Measurements from ENCODE around the gene PSMC5. TPM values are rescaled to one million over a fixed set of nuclear protein-coding genes. Genes with fewer than 3 reads are reported as not detected.
A peak's percentile ranks its signal among the peaks of the same experiment; 100 is the strongest.

The PSMC5 gene
- total RNA-seq, 4 donors from 2014 or later: 63.2 to 131 (median 77.9) TPM

DNA sequence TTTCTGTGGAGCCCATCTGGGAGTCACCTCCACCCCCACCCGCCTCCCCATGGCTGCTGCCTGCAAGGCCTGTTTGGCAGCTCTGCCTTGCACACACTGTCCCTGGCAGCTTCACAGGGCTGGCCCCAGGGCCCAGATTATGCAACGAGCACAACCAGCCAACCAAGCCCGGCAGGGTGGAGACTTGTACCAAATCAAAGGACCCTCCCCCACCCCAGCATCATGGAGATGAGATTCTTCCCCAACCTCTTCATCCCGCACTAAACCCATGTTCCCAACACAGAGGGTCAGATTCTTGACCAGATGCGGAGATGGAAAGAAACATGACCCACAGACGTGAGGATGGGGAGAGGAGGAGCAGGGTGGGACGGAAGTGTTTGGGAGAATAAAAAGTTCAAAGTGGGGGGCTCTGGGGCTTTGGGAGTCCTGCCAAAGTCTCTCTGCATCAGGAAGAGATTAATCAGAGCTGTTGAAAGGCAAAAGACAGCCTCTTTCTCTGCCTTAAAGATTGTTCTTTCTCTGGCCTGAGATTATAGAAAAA is 11.5 kb downstream of the PSMC5 start:
- WGBS, 2 donors (ENCODE audit: low coverage in 1 of 2): 27 to 81% methylated on average over 3 to 7 of the region's 7 CpGs
- H3K27me3 ChIP-seq: no peaks in the 10 kb centered on the region
- in situ Hi-C loops (cut with MboI; ENCODE audit: low pct_ligation_motif_present in 1 of 4, low pct_unique_long_range_greater_than_20kb in 1 of 4, low sequenced_read_pairs in 3 of 4) (no loop called here), intact Hi-C loops (cut with DNase I; ENCODE audit: low total_unique reads) (no loop called here)
- DNase-seq: peak; percentile 82
- H3K9me3 ChIP-seq: no peaks in the 10 kb centered on the region
- no peak for TF ChIP-seq CTCF (IDR thresholded peaks at IDR 0.05)
- TF ChIP-seq POLR2AphosphoS5 (IDR thresholded peaks at IDR 0.05): peak; percentile 14 to 82 (median 78)
- TF ChIP-seq POLR2A (IDR thresholded peaks at IDR 0.05): no peak
- TF ChIP-seq EP300 (IDR thresholded peaks at IDR 0.05; ENCODE audit: low read depth): no peak
- peak overlapping the region; percentile 96 to 99 (median 97) for H3K27ac ChIP-seq
- peaks cover 0 to 20% (median 6%) of the 10 kb centered on the region in 4 donors for H3K36me3 ChIP-seq
- H3K4me1 ChIP-seq: peaks cover 29 to 63% (median 49%) of the 10 kb centered on the region in 4 donors
- peak overlapping the region in 1 of 4 donors; percentile 28 for H3K4me3 ChIP-seq

DNA sequence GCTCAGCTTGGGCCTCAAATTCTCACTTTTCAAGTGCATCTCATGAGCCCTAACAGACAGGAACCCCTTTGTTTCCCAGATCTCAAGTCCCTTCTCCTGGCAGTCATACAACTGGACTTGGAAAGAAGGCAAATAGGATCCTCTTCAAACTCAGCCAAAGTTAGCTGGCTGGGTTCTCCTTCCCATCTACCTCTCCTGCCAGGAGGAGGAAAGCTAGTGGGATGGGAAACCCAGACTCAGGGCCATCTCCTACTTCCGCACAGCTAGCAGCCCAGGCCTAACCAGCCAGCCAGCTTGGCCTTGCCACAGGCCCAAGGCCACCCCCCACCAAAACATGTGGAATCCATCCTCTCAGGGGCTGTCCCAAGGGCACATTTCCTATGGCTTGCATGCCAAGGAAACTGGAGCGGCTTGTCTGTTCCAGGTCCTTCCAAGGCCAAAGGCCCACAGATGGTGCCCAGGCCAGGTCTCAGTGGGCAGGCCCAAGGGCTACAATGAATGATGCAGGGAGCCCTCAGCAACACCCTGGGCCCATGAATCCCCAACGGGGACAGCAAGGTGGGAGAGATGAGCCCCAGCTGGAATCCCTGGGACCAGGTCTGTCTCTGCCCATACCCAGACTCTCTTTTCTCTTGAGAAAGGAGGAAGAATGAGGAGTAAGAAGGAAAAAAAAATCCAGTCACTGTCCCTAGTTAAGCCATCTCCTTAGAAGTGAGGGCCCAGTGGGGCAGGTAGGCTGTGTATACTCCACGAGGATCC is 13.5 kb downstream of the PSMC5 start:
- peak overlapping the region; percentile 76 to 99 (median 90) for H3K4me3 ChIP-seq
- in situ Hi-C loops (cut with MboI; ENCODE audit: low pct_ligation_motif_present in 1 of 4, low pct_unique_long_range_greater_than_20kb in 1 of 4, low sequenced_read_pairs in 3 of 4) (no loop called here), intact Hi-C loops (cut with DNase I; ENCODE audit: low total_unique reads) (loop anchor here (10.0 kb wide), 1 partner anchor 66 kb away; the partner anchor contains the start of genes CCDC47 and DDX42)

GRCh38 chr17:63841350-63842172 is 14.3 kb downstream of the PSMC5 start:
- in situ Hi-C loops (cut with MboI; ENCODE audit: low pct_ligation_motif_present in 1 of 4, low pct_unique_long_range_greater_than_20kb in 1 of 4, low sequenced_read_pairs in 3 of 4): no loop called here

More for the DNA sequence above, 13.5 kb downstream of the PSMC5 start:
- Histone ChIP-seq H3K4me1 (peaks cover 29 to 55% (median 49%) of the 10 kb centered on the region in 4 donors), H3K9me3 (no peaks in the 10 kb centered on the region), H3K27ac (peak overlapping the region; percentile 96 to 99 (median 97)), H3K36me3 (peaks cover 0 to 9% (median 3%) of the 10 kb centered on the region in 4 donors), H3K27me3 (no peaks in the 10 kb centered on the region)
- 0 to 31% methylated on average over 1 to 3 of the region's 4 CpGs for WGBS, 2 donors (ENCODE audit: low coverage in 1 of 2)
- no peak for DNase-seq
- TF ChIP-seq EP300 (IDR thresholded peaks at IDR 0.05; ENCODE audit: low read depth) (no peak), CTCF (IDR thresholded peaks at IDR 0.05) (no peak), POLR2AphosphoS5 (IDR thresholded peaks at IDR 0.05) (no peak), POLR2A (IDR thresholded peaks at IDR 0.05) (no peak)

More at GRCh38 chr17:63841350-63842172, 14.3 kb downstream of the PSMC5 start:
- Histone ChIP-seq H3K9me3 (no peaks in the 10 kb centered on the region), H3K27me3 (no peaks in the 10 kb centered on the region), H3K4me1 (peaks cover 29 to 54% (median 49%) of the 10 kb centered on the region in 4 donors), H3K36me3 (peaks cover 0 to 5% (median under 1%) of the 10 kb centered on the region in 4 donors), H3K27ac (peak overlapping the region; percentile 96 to 99 (median 97)), H3K4me3 (peak overlapping the region; percentile 76 to 99 (median 90))
- intact Hi-C loops (cut with DNase I; ENCODE audit: low total_unique reads): loop anchor here (10.0 kb wide), 1 partner anchor 67 kb away; the partner anchor contains the start of genes CCDC47 and DDX42
- peak; percentile 65 for DNase-seq
- 4% methylated on average over 26 of the region's 26 CpGs; no CpG with 5 or more reads in 1 of the 2 donors for WGBS, 2 donors (ENCODE audit: low coverage in 1 of 2)
- peak in 2 of 3 donors; percentile 46 to 51 for TF ChIP-seq POLR2AphosphoS5 (IDR thresholded peaks at IDR 0.05)
- TF ChIP-seq EP300 (IDR thresholded peaks at IDR 0.05; ENCODE audit: low read depth): no peak
- TF ChIP-seq POLR2A (IDR thresholded peaks at IDR 0.05): peak; percentile 60
- TF ChIP-seq CTCF (IDR thresholded peaks at IDR 0.05): no peak
